GM10847 (cell line): ENCODE measurements around the gene DLL1.

Experiments
- POLR2A ChIP-seq: IDR thresholded peaks from 2 replicates; pipeline ENCODE4 v1.6.1; 2011; ENCODE audit not compliant: insufficient read length; ENCODE audit errors: extremely low read depth

The DLL1 gene

DNA sequence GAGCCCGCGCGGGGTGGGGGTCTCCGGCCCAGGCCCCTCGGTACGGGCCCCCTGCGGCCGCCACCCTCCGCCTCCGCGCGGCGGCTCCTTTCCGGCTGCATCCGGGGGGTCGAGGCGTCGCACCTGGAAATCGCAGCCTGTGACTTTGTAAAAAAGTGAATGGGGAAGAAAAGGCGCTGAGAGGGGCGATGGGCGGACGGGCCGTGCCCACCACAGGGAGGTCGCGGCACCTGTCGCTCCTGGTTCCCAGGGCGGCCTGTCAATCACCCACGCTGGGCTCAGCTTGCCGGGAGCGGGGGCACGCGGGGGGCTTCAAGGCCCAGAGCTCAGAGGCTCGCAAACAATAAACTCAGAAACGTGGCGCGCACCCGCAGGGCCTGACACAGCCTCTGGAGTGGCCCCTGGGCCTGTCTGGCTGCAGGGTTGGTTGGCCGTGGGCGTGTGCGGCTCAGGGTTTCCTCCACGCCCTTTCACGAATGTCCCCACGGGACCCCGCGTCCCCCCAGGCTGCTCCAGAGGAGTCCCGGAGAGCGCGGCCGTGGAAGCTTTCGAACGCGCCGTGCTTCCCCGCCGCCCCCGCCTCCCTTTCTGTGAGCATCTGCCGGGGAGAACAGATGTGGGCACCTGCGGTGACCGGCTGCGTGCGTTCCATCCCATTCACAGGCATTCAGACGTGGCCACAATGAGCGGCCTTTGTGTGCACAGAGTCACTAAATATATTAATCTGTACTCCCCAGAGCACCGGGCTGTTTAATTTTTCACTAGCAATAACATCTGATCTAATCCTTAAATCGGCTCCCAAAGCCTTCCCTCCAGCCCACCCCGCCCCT lies 6.1 kb upstream of the DLL1 start:
- no peak for TF ChIP-seq POLR2A

DNA sequence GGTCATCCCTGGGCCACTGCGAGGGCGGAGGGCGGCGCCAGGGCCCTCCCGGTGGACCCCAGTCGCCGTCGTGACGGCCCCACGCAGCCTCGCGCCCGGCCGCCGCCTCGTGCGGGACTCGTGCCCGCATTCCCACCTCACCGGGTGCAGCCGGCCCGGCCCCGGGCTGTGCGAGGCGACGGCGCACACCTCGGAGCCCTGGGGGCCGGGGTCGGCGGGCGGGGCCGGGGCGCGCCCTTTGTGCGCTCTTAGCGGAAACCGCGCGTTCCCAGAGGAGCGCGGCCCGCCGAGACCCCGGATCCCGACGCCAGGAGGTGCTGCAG lies 5.5 kb upstream of the DLL1 start:
- TF ChIP-seq POLR2A = no peak

DNA sequence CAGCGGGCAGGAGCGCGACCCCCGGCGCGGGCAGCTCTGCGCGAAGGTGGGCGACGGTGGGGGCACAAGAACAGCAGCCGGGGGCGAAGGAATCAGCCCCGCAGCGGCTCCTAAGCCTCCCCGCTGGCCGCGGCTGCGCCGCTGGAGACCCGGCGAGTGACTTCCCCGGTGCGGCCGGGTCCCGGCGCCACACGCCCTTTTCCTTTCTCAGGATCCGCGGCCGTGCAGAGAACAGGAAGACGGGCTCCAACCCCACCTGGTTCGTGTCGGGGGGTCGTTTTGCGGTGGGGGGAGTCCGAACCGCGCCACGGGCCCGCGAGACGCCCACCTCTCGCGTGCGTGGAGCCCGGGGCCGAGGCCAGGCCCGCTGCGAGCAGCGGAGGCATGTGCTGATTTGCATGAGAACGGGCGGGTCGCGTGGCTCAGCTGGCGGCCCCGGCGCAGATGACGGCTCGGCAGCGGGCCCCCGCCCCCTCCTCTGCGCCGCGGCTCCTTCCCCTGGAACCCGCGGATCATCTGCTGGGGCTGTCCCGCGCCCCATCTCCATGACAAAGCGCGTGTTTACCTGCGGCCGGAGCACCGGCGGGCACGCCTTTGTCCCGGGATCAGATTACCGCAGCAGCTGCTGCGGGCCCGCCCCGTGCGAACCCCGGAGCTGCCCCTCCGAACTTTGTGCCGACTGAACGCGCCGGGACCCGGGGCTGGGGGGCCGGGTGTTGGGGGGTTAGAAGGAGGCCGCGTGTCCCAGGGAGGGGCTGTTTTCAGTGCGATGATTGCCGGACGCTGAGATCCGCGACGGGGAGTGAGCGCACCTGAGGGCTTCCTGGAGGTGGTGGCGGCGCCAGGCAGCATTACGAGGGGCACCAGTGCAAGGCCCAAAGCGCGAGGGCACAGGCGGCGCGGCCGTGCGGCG lies 4.9 kb upstream of the DLL1 start:
- no peak for TF ChIP-seq POLR2A

DNA sequence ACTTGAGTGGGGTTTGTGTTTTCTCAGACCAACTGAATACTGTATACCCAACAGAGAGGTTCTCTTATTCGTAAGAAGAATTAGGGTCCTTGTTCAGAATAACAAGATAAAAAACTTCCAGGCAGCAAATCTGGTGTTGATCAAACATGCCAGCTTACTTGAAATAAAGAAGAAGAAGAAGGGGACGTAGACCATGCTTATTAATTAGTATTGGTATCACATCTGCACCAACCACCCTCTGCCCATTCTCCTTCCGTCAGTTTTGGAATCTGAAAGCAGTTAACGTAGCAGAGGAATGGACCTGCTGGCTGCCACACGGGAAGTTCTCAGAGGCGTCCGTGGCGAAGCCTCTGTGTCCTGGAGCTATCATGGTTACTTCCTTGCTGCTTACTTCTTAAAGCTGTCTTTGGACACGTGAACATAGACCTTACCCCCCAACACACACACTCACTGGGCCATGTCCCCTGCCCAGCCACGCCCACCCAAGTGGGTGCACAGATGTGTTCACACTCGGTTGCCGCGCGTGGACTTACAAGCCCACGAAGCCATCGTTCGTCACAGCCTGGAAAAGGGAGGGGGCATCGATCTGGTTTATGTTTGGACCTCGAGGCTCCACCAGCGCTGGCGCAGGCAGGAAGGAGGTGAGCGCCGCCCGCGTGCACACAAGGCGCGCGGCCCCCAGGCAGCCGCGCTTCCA lies 4.1 kb upstream of the DLL1 start:
- TF ChIP-seq POLR2A = no peak

DNA sequence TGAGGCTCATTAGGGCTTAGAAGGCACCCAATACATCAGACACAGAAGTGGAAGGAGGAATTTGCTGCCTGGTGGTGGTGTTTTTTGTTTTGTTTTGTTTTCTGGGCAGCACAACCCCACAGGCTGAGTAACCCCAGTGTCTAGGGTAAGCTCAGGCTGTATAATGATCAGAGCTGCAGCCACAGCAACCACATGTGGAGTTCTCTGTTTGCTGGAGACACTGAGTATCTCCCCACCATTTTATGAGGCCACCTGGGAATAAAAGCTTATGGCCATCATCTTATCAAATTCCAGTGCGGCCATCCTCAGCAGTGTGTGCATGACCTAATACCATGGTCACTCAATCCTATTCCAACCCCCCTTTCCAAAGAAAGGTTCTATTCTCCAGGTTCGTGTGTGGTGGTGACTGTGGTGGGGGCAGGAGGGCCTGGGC lies 3.4 kb upstream of the DLL1 start:
- no peak for TF ChIP-seq POLR2A

DNA sequence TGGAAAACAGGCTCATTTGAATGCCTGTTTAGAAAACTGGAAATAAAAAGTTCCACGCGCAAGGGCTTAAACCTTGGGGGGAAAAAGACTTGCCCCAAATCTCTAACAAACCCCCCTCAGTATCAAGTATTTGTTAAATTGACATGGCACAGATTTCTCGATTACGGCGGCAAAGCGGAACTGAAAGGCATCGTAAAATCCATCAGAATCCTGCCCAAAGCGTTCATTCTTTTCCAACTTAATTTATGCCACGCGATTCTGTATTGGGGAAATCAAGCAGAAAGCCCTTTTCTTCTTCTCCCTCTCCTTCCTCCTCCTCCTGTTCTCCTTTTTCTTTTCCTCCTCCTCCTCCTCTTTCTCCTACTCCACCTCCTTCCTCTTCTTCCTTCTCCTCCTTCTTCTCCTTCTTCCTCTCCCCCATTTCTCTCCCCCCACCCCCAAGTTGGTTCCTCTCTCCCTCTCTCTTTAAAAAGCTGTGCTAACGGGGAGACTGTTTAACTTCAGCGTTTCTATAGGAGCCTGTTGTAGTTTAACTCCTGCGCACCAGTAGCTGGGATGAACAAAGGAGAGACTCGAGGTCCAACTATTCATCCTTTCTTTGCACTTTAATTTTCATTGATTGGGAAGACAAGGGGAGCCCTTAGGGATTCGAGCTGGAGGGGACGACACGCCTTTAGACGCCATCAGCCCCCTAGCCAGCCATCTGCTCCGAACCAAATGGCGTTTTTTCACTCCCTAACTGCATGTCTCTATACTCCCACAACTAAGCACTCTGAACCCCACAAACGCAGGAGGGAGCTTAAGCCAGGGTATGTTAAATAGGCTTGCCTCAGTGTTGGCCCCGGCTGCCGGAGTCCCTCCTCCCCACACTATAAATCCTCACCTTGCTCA lies 2.7 kb upstream of the DLL1 start:
- TF ChIP-seq POLR2A = no peak

DNA sequence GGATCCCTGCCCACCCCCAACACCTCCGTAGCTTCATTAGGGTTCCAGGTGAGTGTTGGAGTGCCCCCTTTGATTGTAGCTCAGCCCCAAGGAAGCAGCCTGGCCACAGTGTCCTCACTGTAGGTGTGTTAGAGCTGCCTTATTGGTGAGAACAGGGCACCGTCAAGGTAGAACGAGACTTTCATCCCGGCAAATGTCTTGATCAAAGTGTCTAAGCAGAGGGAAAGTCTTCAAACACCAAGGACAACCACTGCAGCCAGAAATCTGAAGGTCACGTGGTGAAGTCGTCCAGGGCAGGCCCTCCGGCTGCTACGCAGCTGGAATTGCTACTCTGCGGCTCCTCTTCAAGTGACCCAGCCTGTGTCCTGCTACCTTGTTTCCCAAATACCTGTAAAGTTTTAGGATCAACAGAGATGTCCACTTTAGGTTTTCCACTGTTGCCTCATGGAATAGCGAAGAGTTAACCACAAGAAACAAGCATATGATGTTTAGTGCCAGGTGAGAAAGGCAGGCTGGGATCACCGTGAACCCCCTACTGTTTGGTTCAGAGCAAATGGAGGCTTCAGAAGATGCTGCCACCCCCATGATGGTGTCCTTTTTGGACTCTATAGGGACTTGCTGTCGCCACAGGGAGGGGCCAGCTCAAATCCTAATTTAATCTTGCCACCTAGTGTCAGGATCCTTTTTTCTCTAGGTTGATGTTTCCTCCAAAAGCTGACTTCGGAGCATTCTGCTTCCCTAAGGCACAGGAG lies 1.7 kb upstream of the DLL1 start:
- TF ChIP-seq POLR2A = no peak

DNA sequence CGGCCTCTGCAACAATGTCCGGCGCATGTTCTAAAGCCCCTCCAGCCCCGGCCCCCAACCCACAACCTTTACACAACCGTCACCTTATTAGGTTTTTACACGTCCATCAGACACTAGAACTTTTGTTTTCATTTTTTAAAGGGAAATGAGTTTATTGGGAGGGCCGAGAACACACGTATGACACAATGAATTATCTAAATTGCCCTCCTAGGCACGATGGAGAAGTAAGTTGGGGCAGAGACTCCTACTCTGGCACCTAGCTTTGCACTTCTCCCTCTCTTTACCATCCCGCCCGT lies 1.2 kb upstream of the DLL1 start:
- TF ChIP-seq POLR2A = no peak

DNA sequence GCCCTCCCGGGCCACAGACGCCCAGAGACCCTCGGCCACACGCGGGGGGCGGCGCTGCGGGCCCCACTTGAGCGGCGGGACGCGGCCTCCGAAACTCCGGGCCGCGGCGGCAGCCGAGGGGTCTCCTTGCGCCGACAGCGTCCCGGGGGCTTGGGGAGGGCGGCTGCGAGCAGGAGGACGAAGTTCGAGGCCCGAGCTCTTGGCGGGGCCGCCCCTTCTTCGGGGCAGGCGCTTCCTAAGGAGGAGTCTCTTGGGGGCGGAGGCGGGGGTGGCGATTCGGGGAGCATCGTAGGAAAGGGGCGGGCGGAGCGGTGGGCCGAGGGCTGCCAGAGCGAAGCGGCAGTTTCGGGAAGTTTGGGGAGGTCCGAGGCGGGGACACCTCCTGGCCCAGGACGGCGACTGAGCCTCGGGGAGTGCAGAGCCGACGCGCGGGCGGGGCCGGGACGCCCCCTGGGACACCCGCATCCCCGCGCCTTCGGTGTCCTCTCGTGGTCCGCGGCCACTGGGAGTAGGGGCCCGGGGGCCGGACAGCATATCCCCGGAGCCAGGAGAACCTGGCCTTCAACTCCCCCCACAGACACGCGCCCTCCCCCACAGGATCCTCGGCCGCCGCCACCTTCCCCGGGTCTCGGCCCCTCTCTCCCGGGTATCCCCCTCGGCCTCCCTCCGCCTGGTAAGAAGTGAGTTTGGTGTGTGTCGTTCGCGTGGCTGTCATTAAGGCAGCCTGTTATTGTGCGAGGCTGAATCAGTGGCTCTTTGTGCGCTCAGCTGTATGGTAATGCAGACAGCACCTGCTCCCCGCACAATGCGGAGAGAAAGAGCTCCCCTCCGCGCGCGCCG lies 613 bp upstream of the DLL1 start:
- TF ChIP-seq POLR2A = no peak

DNA sequence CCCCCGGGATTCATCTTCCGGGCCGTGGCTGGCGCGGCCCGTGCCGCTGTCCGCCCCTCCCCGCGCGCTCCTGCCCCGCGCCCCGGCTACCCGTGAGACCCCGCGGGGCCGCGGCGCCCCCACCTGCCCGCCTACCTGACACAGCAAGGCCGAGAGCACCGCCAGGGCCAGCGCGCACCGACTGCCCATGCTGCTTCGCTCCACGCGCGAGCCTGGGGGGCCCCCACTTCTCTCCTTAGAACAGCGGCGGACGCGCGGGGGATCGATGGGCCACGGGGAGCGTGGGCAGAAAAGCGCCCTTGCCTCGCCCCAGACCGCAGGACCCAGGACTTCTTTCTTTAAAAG lies 955 bp downstream of the DLL1 start:
- TF ChIP-seq POLR2A = no peak

DNA sequence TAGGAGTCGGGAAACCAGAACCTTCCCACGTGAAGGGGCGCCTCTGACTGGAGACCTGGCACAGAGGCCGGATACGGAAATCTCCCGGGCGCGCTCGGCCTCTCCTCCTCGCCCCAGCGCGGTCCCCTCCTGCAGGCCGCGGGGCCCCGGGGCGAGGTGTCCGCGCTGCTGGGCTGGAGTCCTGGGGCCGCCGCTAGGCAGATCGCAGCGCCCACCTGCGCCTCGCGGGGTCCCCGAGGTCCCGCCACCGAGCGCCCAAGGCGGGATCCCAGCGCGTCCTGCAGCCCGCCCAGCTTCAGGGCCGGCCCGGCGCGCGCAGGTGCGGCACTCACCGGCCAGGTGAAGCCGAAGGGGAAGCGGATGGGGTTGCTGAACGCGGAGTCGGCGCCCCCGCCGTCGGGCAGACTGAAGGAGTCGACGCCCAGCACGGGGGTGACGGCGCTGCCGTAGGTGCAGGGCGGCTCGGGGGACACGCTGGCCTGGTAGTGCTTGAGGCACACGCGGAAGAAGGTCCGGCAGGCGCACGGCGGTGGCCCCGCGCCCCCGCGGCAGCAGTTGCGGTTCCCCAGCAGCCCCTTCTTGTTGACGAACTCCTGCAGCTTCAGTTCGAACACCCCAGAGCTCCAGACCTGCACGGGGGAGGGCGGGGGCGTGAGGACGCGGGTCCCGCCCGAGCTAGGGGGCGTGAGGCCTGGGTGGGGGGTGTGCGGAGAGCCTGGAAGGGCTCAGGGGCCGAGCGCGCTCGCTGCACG lies 1.5 kb downstream of the DLL1 start:
- TF ChIP-seq POLR2A = no peak

DNA sequence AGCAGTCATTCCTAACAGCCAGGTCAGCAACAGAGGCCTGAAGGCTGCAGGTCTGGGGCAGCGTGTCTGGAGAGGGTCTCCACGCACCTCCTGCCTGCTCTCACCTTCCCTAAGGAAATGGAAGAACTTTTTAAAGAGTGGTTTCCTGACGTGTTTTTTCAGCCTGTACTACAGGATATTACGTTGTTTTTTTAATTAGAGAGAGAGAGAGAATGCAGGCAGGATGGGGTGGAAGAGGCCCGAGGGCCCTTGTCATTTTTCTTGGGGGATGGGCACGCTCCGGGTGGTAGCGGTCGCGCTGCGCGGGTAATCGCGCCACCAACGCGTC lies 2.1 kb downstream of the DLL1 start:
- no peak for TF ChIP-seq POLR2A

DNA sequence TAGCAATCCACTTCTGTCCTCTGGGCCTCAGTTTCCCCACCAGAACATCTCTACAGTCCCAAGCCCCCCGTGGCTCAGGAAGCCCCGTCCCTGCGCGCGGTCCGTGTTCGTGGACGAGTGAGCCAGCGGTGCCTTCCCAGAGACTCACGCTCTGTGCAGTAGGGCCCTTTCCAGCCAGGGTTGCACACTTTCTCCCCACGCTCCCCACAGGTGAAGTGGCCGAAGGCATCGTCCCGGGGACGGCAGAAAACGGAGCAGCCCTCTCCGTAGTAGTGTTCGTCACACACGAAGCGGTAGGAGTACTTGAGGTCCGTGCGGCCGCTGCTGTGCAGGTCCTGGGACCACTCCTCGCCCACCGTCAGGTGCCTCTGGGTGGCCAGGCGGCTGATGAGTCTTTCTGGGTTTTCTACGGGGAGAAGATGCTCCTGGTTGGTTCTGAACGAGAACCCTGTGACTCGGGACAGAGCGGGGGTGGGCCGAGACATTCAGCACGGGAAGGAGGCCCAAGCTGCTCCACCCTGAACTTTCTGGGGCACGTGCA lies 2.7 kb downstream of the DLL1 start:
- TF ChIP-seq POLR2A = no peak
